ENCODE results near the gene DGKB. TPM values are rescaled to one million over a fixed set of nuclear protein-coding genes. Genes with fewer than 3 reads are reported as not detected.

Gene DGKB
- total RNA-seq, 4 donors from 2014 or later, result 0.27 to 0.88 (median 0.76) TPM; not detected in 1

GRCh38 chr7:14510268-14510667 is 392.3 kb downstream of the DGKB start:
- TF ChIP-seq CTCF (IDR thresholded peaks at IDR 0.05) (no peak), POLR2A (IDR thresholded peaks at IDR 0.05) (no peak)
- no peak for DNase-seq
- no peak overlapping the region for H3K27ac ChIP-seq
- no peaks in the 10 kb centered on the region for H3K4me1 ChIP-seq
- no peaks in the 10 kb centered on the region for H3K36me3 ChIP-seq
- H3K9me3 ChIP-seq, result no peaks in the 10 kb centered on the region
- H3K27me3 ChIP-seq, result no peaks in the 10 kb centered on the region
- no peak overlapping the region for H3K4me3 ChIP-seq

GRCh38 chr7:14507617-14508016 is 394.9 kb downstream of the DGKB start:
- no peaks in the 10 kb centered on the region for H3K4me1 ChIP-seq
- H3K9me3 ChIP-seq, result no peaks in the 10 kb centered on the region
- H3K36me3 ChIP-seq, result no peaks in the 10 kb centered on the region
- H3K4me3 ChIP-seq, result no peak overlapping the region
- H3K27me3 ChIP-seq, result no peaks in the 10 kb centered on the region
- no peak for TF ChIP-seq CTCF (IDR thresholded peaks at IDR 0.05)
- no peak for TF ChIP-seq POLR2A (IDR thresholded peaks at IDR 0.05)
- no peak overlapping the region for H3K27ac ChIP-seq
- no peak for DNase-seq

- Histone ChIP-seq H3K4me3 (no peak overlapping the region), H3K27me3 (no peaks in the 10 kb centered on the region)
- TF ChIP-seq CTCF (IDR thresholded peaks at IDR 0.05), result no peak
- no peak for TF ChIP-seq POLR2A (IDR thresholded peaks at IDR 0.05)
Measured at GRCh38 chr7:14505906-14506305, 396.6 kb downstream of the DGKB start.

GRCh38 chr7:14504134-14504533 is 398.4 kb downstream of the DGKB start:
- DNase-seq, result no peak
- H3K9me3 ChIP-seq, result no peaks in the 10 kb centered on the region
- no peaks in the 10 kb centered on the region for H3K27me3 ChIP-seq
- H3K4me3 ChIP-seq, result no peak overlapping the region
- H3K27ac ChIP-seq, result no peak overlapping the region
- no peaks in the 10 kb centered on the region for H3K36me3 ChIP-seq
- TF ChIP-seq POLR2A (IDR thresholded peaks at IDR 0.05) (no peak), CTCF (IDR thresholded peaks at IDR 0.05) (no peak)
- H3K4me1 ChIP-seq, result no peaks in the 10 kb centered on the region

More at GRCh38 chr7:14505906-14506305, 396.6 kb downstream of the DGKB start:
- DNase-seq, result no peak
- H3K9me3 ChIP-seq, result no peaks in the 10 kb centered on the region
- no peaks in the 10 kb centered on the region for H3K4me1 ChIP-seq
- H3K27ac ChIP-seq, result no peak overlapping the region
- no peaks in the 10 kb centered on the region for H3K36me3 ChIP-seq

- TF ChIP-seq POLR2A (IDR thresholded peaks at IDR 0.05) (no peak), CTCF (IDR thresholded peaks at IDR 0.05) (no peak)
- H3K4me1 ChIP-seq, result no peaks in the 10 kb centered on the region
- DNase-seq, result no peak
- H3K4me3 ChIP-seq, result no peak overlapping the region
- no peaks in the 10 kb centered on the region for H3K9me3 ChIP-seq
- H3K27ac ChIP-seq, result no peak overlapping the region
- no peaks in the 10 kb centered on the region for H3K36me3 ChIP-seq
- no peaks in the 10 kb centered on the region for H3K27me3 ChIP-seq
Measured at GRCh38 chr7:14503623-14504022, 398.9 kb downstream of the DGKB start.

GRCh38 chr7:14501436-14501835 is 401.1 kb downstream of the DGKB start:
- Histone ChIP-seq H3K36me3 (no peaks in the 10 kb centered on the region), H3K9me3 (no peaks in the 10 kb centered on the region), H3K4me3 (no peak overlapping the region), H3K27me3 (no peaks in the 10 kb centered on the region), H3K27ac (no peak overlapping the region), H3K4me1 (no peaks in the 10 kb centered on the region)
- no peak for DNase-seq
- TF ChIP-seq POLR2A (IDR thresholded peaks at IDR 0.05), result no peak
- TF ChIP-seq CTCF (IDR thresholded peaks at IDR 0.05), result no peak
